Spleen (tissue), 7 donors: ENCODE data around the gene PLOD1.

Experiments used
- CTCF ChIP-seq, 11 experiments: fragments of 200-600 bp in 7 of 11; fragments of 450-650 bp in 4 of 11; sonication (generic) in 4 of 11; IDR thresholded peaks in 8 of 11; conservative IDR thresholded peaks in 3 of 11; 1 replicate in 7 of 11; 2 replicates in 4 of 11; pipeline versions ENCODE4 v1.4.0 to v1.8.0; 2016 to 2021; ENCODE audit warnings: antibody characterized with exemption in 11 of 11, inconsistent platforms in 4 of 11, mild to moderate bottlenecking in 1 of 11
- POLR2AphosphoS5 ChIP-seq, 3 donors: sonication (generic); formaldehyde crosslinking; IDR thresholded peaks; one replicate each; pipeline ENCODE4 v1.5.1; 2017; ENCODE audit warnings: antibody characterized with exemption in 3 of 3
- donor health status: DM: no; HTN: no; CAD: no; lungs with moderate emphysema.
- donor health status: DM: no; HTN: no; CAD: no.
- donor health status: DM: no; HTN: no; CAD: no.

- no peak for TF ChIP-seq CTCF (IDR thresholded peaks at IDR 0.05 in 8 of 11, conservative IDR thresholded peaks at IDR 0.05 in 3 of 11)
- peak in 1 of 3 donors; percentile 8 for TF ChIP-seq POLR2AphosphoS5 (IDR thresholded peaks at IDR 0.05)
These were observed 26.2 kb downstream of the PLOD1 start for GRCh38 chr1:11960715-11961114.
